GM18951 (cell line): Measurements from ENCODE around the gene GLOD5.

Experiments
- POLR2A ChIP-seq: IDR thresholded peaks from 4 replicates; pipeline ENCODE4 v1.6.1; 2011; ENCODE audit warnings: mild to moderate bottlenecking; ENCODE audit not compliant: insufficient read length, insufficient read depth; ENCODE audit errors: extremely low read depth
- in situ Hi-C: fragments of 300-500 bp; cut with MboI; formaldehyde crosslinking; loops from one replicate; pipeline ENCODE4 v1.12.0; 2022; ENCODE audit warnings: low sequenced_read_pairs, mixed read lengths, inconsistent platforms; ENCODE audit not compliant: unreplicated experiment

The GLOD5 gene

DNA sequence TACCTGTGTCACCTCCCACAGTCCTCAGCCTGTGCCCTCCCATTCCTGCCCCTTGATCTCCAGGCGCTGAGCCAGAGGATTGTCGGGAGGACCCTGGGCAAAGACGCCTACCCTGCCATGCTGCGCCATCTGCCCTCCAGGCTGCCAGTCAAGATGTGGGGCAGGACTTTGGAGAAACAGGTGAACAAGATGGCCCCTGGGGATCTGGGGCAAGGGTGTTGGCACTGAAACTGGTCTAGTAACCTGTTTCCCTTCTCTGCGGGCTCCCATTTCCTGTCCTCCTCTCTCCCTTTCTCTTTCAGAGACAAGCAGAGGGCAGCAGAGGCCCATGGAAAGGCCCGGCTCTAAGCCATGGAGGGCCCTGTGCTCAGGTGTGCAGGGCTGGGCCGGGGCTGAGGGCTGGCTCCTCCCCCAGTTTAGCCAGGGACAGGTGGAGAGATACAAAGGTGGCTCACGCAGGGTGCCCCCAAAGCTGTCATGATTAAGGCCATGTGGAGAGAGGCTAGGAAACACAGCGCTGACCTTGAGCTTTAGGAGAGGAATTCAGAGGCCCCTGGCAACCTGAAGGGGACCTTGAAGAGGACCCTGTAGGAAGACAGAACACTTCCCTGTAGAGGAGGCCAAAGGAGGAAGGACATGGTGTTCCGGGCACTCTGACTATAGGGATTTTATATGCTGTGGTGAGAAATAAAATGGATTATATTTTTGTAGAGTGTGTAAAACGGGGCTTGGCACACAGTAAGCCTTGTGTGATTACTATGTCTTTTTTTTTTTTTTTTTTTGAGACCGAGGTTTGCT lies at the start of gene GLOD5:
GLOD5 (plus strand) TSS at position 74 of the 798 bp plus-strand sequence; CDS start at position 118, 44 bp downstream.
- TF ChIP-seq POLR2A: no peak
- in situ Hi-C loops: no loop called here

DNA sequence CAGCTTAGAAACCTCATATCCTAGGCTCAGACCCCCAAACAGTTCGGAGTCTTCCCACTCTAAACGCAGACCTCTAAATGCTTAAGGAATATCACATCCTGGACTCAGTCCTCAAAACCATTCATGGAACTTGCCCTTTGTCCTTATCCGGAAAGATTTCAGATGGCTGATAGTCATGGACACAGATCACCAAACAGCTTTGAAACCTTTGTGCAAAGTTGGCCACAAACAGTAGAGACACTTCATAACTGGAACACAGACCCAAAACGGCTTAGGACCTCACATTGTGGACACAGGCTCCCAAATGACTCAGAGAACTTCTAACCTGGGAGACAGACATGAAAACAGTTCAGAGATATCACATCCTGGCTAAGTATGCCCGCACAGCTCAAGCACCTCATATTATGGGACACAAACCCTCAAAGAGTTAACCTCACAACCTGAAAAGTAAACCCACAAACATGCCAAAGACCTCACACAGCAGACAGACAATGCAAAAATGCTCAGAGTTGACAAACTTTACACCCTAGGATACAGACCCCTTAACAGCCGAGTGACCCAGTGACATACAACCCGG lies 49.5 kb upstream of the GLOD5 start:
- in situ Hi-C loops: no loop called here
- no peak for TF ChIP-seq POLR2A

DNA sequence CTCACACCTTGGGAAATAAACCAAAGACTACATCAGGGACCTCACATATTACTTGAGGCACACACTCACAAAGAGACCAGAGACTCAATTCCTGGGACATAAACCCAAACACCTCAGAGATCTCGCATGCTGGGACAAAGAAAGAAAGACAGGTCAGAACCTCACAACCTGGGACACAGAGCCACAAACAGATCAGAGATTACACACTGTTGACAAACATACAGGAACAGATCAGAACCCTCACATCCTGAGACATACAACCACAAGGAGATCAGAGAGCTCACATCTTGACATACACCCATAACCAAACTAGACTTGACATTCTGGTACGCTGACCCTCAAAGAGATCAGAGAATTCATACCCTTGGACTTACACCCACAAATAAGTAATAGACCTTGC lies 47.7 kb upstream of the GLOD5 start:
- in situ Hi-C loops: no loop called here
- no peak for TF ChIP-seq POLR2A

DNA sequence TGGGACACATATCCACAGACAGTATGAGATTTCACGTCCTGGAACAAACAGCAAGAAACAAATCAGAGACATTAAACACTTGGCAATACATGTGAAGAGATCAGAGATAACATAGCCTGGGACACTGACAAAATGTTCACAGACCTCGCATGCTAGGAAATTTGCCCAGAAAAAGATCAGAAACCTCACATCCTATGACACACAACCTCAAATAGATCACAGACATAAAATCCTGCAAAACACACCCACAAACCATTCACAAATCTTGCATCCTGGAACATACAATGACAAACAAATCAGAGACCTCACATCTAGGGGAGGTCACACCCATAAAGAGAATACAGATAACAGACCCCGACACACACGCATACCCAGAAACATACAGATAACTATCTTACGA lies 47.0 kb upstream of the GLOD5 start:
- TF ChIP-seq POLR2A: no peak
- in situ Hi-C loops: no loop called here

DNA sequence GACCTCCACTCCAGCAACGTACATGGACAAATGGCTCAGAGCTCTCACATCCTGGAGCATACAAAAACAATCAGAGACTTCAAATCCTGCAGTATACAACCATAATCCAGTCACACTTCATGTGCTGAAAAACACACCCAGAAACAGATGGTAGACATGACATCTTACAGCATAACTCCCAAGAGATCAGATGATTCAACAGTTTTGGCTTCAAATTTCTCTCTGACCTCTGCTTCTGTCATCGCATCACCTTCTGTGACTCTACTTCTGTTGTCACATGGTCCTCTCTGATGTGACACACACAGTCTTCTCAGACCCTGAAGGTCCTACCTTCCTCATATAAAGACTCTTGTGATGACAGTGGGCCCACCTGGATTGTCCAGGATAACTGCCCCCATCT lies 46.5 kb upstream of the GLOD5 start:
- TF ChIP-seq POLR2A: no peak

DNA sequence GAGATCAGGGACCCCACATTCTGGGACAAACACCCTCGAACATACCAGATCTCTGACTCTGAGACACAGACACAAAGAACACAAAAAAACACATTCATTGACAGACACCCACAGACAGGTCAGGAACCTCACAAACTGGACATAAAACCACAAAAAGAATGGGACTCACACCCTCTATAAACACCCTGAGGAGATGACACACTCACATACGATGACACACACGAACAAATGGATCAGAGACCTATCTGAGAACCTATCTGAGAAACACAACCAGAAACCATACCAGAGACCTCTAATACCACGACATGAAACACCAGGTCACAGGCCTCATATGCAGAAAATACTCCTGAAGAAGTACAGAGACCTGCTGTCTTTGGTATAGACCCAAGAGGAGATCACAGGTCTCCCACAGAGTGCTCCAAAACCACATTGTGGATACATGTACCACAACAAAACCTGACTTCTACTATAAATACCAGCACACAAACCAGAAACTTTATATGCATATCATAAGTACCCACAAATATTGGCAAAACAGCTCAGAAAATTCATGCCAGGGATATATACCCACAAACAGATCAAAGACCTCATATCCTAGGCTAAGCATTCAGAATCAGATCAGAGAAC lies 45.6 kb upstream of the GLOD5 start:
- in situ Hi-C loops: no loop called here
- TF ChIP-seq POLR2A: no peak

More for the DNA sequence above, 46.5 kb upstream of the GLOD5 start:
- in situ Hi-C loops: no loop called here

DNA sequence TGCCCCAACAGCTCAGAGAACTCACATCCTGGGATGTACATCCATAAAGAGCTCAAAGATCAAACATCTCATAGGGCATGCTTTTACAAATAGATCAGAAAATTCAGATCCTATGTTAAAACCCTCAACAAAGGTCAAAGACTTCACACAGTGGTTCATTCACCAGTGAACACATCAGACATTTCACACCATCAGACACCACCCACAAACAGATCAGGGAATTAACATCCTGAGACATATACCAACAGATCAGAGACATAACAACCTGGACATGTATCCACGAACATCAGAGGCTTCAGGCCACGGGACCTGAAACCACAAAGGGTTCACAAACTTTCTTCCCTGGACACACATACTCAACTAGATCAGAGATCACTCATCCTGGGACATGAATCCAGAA lies 41.6 kb upstream of the GLOD5 start:
- TF ChIP-seq POLR2A: no peak
- in situ Hi-C loops: no loop called here

DNA sequence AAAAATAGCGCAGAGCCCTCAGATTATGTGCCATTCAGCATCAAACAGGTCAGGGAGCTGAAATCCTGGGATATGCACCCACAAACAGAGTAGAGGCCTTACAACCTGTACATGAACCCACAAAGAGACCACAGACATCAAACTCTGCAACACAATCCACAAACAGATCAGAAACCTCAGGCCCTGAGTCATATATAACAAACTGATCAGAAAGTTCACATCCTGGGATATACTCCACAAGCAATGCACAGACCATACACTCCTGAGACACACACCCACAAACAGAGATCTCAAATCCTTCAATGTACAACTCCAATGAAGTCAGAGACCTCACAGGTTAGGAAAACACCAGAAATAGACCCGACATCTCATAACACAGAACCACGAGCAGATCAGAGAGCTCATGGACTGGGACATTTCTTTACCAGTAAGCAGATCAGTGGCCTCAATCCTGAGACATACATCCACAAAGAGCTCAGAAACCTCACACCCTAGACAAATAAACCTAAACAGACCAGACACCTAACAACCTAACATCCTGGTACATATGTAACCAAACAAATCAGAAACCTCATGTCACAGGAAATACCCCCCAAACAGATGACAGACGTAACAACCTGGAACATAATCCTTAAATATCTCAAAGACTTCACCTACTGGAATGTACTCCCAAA lies 40.8 kb upstream of the GLOD5 start:
- TF ChIP-seq POLR2A: no peak
- in situ Hi-C loops: no loop called here

DNA sequence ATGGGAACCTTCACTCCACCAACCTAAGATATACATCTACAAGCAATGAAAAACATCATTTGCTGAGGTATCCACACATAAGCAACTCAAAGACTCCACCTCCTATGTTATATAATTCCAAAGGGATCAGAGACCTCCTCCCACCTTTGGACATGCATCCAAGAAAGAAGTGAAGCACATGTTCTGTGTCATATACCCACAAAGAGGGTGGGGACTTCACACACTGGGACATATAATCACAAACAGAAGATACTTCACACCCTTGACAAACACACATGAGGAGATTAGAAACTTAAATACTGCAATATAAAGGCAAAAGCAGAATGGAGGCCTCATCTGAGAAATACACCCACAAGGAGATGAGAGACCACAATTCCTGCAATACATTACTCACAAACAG lies 39.6 kb upstream of the GLOD5 start:
- in situ Hi-C loops: no loop called here
- no peak for TF ChIP-seq POLR2A

DNA sequence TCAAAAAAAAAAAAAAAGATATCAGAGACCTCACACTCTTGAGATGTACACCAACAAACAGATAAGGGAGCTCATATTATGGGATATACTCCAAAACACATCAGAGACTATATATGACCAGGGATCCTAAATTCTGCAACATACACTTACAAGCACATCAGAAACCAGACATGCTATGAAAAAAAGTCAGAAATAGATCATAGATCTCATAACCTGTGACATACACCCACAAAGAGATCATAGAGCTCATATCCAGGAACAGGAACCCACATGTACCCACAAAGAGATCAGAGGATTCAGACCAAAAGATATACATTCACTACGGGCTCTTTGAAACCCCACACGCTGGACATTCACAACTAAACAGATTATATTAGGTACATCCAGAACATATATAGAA lies 35.0 kb upstream of the GLOD5 start:
- no peak for TF ChIP-seq POLR2A
- in situ Hi-C loops: no loop called here

DNA sequence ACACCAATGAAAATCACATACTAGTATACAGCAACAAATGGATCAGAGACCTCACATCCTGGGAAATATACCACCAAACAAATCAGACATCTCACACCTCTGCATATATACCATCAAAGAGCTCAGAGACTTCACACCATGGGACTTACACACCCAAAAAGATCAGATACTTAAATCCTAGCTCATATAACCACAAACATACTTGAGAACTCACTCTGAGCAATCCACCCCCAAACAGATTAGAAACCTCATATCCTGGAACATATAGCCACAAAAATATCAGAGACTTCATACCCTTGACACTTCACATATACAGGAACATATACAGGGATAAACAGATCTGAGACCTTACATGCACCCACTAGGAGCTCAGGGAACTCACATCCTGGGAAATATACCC lies 32.9 kb upstream of the GLOD5 start:
- no peak for TF ChIP-seq POLR2A
- in situ Hi-C loops: no loop called here

DNA sequence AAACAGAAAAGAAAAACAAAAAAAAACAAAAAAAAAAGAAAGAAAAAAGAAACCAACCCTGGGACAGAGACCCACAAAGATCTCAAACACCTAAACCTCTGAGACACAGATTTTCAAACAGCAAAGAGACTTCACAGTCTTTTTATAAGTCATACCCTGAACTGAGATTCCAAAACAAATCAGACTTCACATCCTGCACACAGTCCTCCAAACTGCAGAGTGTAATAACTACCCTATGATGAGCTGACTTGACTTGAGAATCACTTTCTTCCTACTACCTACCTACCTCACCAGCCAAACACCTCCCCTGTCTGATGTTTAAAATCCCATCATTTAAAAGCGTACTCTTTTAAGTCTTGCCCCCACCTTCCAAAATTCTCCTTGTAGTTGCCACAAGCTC lies 25.2 kb upstream of the GLOD5 start:
- in situ Hi-C loops: no loop called here
- TF ChIP-seq POLR2A: no peak

DNA sequence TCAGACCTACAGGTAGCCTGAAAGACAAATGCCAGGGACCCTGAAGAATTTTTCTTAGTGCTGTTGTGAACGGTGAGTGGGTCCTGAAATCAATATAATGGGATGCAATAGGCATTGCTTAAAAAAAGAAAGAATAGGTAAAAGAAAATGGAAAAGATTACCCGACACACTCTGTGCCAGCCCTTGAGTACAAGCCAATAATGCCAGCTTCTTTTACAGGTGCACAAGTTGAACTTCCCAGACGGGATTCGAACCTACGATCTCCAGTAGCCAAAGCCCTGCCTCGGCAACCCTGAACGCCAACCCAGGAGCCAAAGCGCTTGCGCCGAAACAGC lies 24.7 kb upstream of the GLOD5 start:
- in situ Hi-C loops: no loop called here

More for the DNA sequence above, 24.7 kb upstream of the GLOD5 start:
- no peak for TF ChIP-seq POLR2A
